ENCODE measurements around the gene MRPS31. TPM values are rescaled to one million over a fixed set of nuclear protein-coding genes. Genes with fewer than 3 reads are reported as not detected.

MRPS31 gene
- polyA plus RNA-seq, 3 donors: 9.5 to 11.4 (median 11.3) TPM

GRCh38 chr13:40681341-40682146, 89.4 kb downstream of the MRPS31 start:
- Histone ChIP-seq H3K4me2 (replicated peaks; ENCODE audit: extremely low read depth, low read length, poor library complexity, severe bottlenecking) (no peak overlapping the region), H4K20me1 (ENCODE audit: insufficient read depth, low read length) (no peaks in the 10 kb centered on the region), H3K9ac (ENCODE audit: insufficient read depth, low read length, poor library complexity, severe bottlenecking) (no peak overlapping the region), H2AFZ (ENCODE audit: insufficient read depth, low read depth, low read length, poor library complexity, severe bottlenecking) (peak overlapping the region; percentile 25), H3K36me3 (replicated peaks in 1 of 2; ENCODE audit: control insufficient read depth in 1 of 2, insufficient read depth in 2 of 2, low read length in 2 of 2) (no peaks in the 10 kb centered on the region), H3K4me3 (replicated peaks in 1 of 3; ENCODE audit: low read depth in 2 of 3, low read length in 3 of 3) (no peak overlapping the region), H3K79me2 (ENCODE audit: insufficient read depth, low read length) (no peaks in the 10 kb centered on the region), H3K9me3 (replicated peaks in 1 of 2; ENCODE audit: control insufficient read depth in 1 of 2, insufficient read depth in 1 of 2, low read length in 2 of 2) (no peaks in the 10 kb centered on the region), H3K27ac (ENCODE audit: low read depth in 1 of 2, low read length in 2 of 2) (no peak overlapping the region), H3K27me3 (ENCODE audit: control insufficient read depth in 2 of 2, insufficient read depth in 2 of 2, low read length in 2 of 2) (no peaks in the 10 kb centered on the region), H3K4me1 (ENCODE audit: control insufficient read depth in 1 of 2, insufficient read depth in 2 of 2, low read length in 2 of 2) (no peaks in the 10 kb centered on the region)
- H3K4me3 Mint-ChIP-seq: no peak overlapping the region
- intact Hi-C loops (cut with micrococcal nuclease): loop anchor here (2.0 to 10.0 kb wide), 3 partner anchors 613 to 999 kb away; no protein-coding TSS in a partner anchor
- WGBS (ENCODE audit: insufficient coverage): 10% methylated on average over 5 of the region's 7 CpGs
- H3K9me3 Mint-ChIP-seq: peaks cover 0 to 3% (median 0%) of the 10 kb centered on the region in 7 donors
- no peak for TF ChIP-seq CTCF (IDR thresholded peaks at IDR 0.05)
- DNase-seq: no peak
- H3K4me1 Mint-ChIP-seq: peaks cover 6% of the 10 kb centered on the region
- H3K27me3 Mint-ChIP-seq (ENCODE audit: low read depth in 3 of 3): peaks cover 0 to 4% (median 2%) of the 10 kb centered on the region in 3 donors
- no peak overlapping the region for H3K27ac Mint-ChIP-seq
- no peaks in the 10 kb centered on the region for H3K36me3 Mint-ChIP-seq

GRCh38 chr13:40680659-40681323, 90.2 kb downstream of the MRPS31 start:
- Mint-ChIP-seq H3K9me3 (peaks cover 0 to 3% (median 0%) of the 10 kb centered on the region in 7 donors), H3K27me3 (ENCODE audit: low read depth in 3 of 3) (peaks cover 0 to 4% (median 2%) of the 10 kb centered on the region in 3 donors), H3K4me3 (no peak overlapping the region), H3K36me3 (no peaks in the 10 kb centered on the region), H3K27ac (no peak overlapping the region), H3K4me1 (peaks cover 6% of the 10 kb centered on the region)
- Histone ChIP-seq H3K4me3 (replicated peaks in 1 of 3; ENCODE audit: low read depth in 2 of 3, low read length in 3 of 3) (no peak overlapping the region), H2AFZ (ENCODE audit: insufficient read depth, low read depth, low read length, poor library complexity, severe bottlenecking) (no peak overlapping the region), H3K9me3 (replicated peaks in 1 of 2; ENCODE audit: control insufficient read depth in 1 of 2, insufficient read depth in 1 of 2, low read length in 2 of 2) (no peaks in the 10 kb centered on the region), H3K9ac (ENCODE audit: insufficient read depth, low read length, poor library complexity, severe bottlenecking) (no peak overlapping the region), H3K27me3 (ENCODE audit: control insufficient read depth in 2 of 2, insufficient read depth in 2 of 2, low read length in 2 of 2) (no peaks in the 10 kb centered on the region), H3K36me3 (replicated peaks in 1 of 2; ENCODE audit: control insufficient read depth in 1 of 2, insufficient read depth in 2 of 2, low read length in 2 of 2) (no peaks in the 10 kb centered on the region), H3K4me2 (replicated peaks; ENCODE audit: extremely low read depth, low read length, poor library complexity, severe bottlenecking) (no peak overlapping the region), H4K20me1 (ENCODE audit: insufficient read depth, low read length) (no peaks in the 10 kb centered on the region), H3K27ac (ENCODE audit: low read depth in 1 of 2, low read length in 2 of 2) (no peak overlapping the region), H3K4me1 (ENCODE audit: control insufficient read depth in 1 of 2, insufficient read depth in 2 of 2, low read length in 2 of 2) (no peaks in the 10 kb centered on the region), H3K79me2 (ENCODE audit: insufficient read depth, low read length) (no peaks in the 10 kb centered on the region)
- no peak for DNase-seq
- intact Hi-C loops (cut with micrococcal nuclease): loop anchor here (5.0 to 10.0 kb wide), 2 partner anchors 736 to 998 kb away; no protein-coding TSS in a partner anchor
- 80% methylated on average over 1 of the region's 7 CpGs for WGBS (ENCODE audit: insufficient coverage)
- TF ChIP-seq CTCF (IDR thresholded peaks at IDR 0.05): no peak

Data from CD14-positive monocyte (primary cell).